ENCODE measurements around the gene FAM107B. TPM values are rescaled to one million over a fixed set of nuclear protein-coding genes. Genes with fewer than 3 reads are reported as not detected.

The FAM107B gene
- total and polyA plus RNA-seq, 2 donors (not counting 3 experiments of a cell fraction or from before 2014, with no cell fraction given) = 39.2 to 176 TPM

DNA sequence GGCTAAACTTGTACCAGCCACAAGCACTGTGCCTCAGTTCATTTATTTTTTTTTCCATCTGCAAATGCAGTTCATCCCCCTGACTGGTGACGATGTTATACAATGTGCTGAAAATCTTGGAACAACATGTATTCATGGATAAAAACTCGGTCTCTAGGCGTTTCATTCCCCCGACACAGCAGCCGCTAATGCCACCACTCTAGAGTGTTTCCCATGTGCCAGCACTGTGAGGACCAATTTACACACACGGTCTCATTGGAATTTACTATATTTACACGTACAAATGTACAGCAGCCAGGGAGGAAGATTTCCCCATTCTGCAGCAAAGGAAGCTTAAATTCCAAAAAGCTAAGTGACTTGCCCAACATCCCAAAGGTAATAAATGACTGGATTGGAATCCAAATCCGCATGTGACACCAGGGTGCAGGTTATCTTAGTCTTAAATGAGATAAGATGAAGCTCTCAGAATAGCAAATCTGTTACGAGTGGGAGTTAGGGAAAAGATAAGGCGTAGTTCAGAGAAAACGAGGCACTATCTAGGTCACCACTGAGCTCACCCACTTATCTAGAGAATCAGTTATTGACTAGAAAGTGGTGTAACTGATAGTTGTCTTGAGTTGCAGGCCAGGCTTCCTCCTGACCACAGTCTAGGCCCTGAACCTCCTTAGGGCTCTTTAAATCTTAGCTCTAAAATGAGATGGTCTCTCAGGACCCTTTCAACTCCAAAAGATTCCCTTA is 36.7 kb downstream of the FAM107B start:
- H3K9ac ChIP-seq (replicated peaks; ENCODE audit: extremely low read depth, insufficient read depth, low read length) = no peak overlapping the region
- no peaks in the 10 kb centered on the region for H3K9me3 ChIP-seq (replicated peaks; ENCODE audit: control insufficient read depth, insufficient read depth, low read length)
- BruUV-seq (replicated peaks) = no TSS peak
- no peak for DNase-seq (ENCODE audit: low read depth, low spot score)
- FAIRE-seq = no peak
- no peaks in the 10 kb centered on the region for H3K4me1 ChIP-seq (ENCODE audit: control insufficient read depth, extremely low read depth, insufficient read depth, low read length)
- no peaks in the 10 kb centered on the region for H3K36me3 ChIP-seq (ENCODE audit: control insufficient read depth in 2 of 2, extremely low read depth in 1 of 2, insufficient read depth in 2 of 2, low read length in 2 of 2)
- H3K4me2 ChIP-seq (ENCODE audit: insufficient read depth, low read length) = no peak overlapping the region
- dilution Hi-C loops (cut with MboI; ENCODE audit: extremely low pct_ligation_motif_present, low sequenced_read_pairs) = no loop called here
- TF ChIP-seq, protein P1, sequence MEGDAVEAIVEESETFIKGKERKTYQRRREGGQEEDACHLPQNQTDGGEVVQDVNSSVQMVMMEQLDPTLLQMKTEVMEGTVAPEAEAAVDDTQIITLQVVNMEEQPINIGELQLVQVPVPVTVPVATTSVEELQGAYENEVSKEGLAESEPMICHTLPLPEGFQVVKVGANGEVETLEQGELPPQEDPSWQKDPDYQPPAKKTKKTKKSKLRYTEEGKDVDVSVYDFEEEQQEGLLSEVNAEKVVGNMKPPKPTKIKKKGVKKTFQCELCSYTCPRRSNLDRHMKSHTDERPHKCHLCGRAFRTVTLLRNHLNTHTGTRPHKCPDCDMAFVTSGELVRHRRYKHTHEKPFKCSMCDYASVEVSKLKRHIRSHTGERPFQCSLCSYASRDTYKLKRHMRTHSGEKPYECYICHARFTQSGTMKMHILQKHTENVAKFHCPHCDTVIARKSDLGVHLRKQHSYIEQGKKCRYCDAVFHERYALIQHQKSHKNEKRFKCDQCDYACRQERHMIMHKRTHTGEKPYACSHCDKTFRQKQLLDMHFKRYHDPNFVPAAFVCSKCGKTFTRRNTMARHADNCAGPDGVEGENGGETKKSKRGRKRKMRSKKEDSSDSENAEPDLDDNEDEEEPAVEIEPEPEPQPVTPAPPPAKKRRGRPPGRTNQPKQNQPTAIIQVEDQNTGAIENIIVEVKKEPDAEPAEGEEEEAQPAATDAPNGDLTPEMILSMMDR (IDR thresholded peaks at IDR 0.05; ENCODE audit: extremely low read depth in 1 of 2, insufficient read depth in 1 of 2, low read depth in 1 of 2, low read length in 2 of 2) = no peak
- TF ChIP-seq MYC (IDR thresholded peaks at IDR 0.05; ENCODE audit: low read depth, low read length) = no peak
- TF ChIP-seq MAX (IDR thresholded peaks at IDR 0.05; ENCODE audit: insufficient read depth, insufficient read length) = no peak
- no peak for TF ChIP-seq GATA2 (IDR thresholded peaks at IDR 0.05; ENCODE audit: insufficient read depth, insufficient read length, low read depth, low read length)
- no peak for TF ChIP-seq POLR2A (IDR thresholded peaks at IDR 0.05; ENCODE audit: low read depth, low read length)
- no peak for TF ChIP-seq FOS (IDR thresholded peaks at IDR 0.05; ENCODE audit: borderline replicate concordance, insufficient read depth, low read length)
- no peak for TF ChIP-seq POLR2AphosphoS5 (IDR thresholded peaks at IDR 0.05; ENCODE audit: insufficient read depth, low read depth, low read length)
- no peak for TF ChIP-seq JUN (IDR thresholded peaks at IDR 0.05; ENCODE audit: borderline replicate concordance, insufficient read depth, insufficient read length, low read depth)
- no peak for TF ChIP-seq EZH2 (IDR thresholded peaks at IDR 0.05; ENCODE audit: borderline replicate concordance, low read depth, low read length, severe bottlenecking)
- H2AFZ ChIP-seq (ENCODE audit: low read depth, low read length) = no peak overlapping the region
- ChIA-PET POLR2A (interaction anchor here (0.6 kb wide), 1 partner anchor 703 kb away, joined by 3 read pairs; no protein-coding TSS in a partner anchor), CTCF (no interaction called here)
- no peaks in the 10 kb centered on the region for H4K20me1 ChIP-seq (replicated peaks; ENCODE audit: control insufficient read depth, extremely low read depth, insufficient read depth, low read length)
- no peaks in the 10 kb centered on the region for H3K79me2 ChIP-seq (ENCODE audit: control insufficient read depth, insufficient read depth, low read length)
- no peaks in the 10 kb centered on the region for H3K9me1 ChIP-seq (replicated peaks; ENCODE audit: control insufficient read depth, extremely low read depth, insufficient read depth, low read length)
- H3K27me3 ChIP-seq (ENCODE audit: control insufficient read depth in 2 of 2, insufficient read depth in 2 of 2, low read length in 2 of 2) = no peaks in the 10 kb centered on the region
- intact Hi-C loops (cut with micrococcal nuclease) = no loop called here
- H3K4me3 ChIP-seq (replicated peaks in 1 of 3; ENCODE audit: insufficient read depth in 1 of 3, low read depth in 1 of 3, low read length in 3 of 3) = no peak overlapping the region
- H3K27ac ChIP-seq (ENCODE audit: insufficient read depth, low read depth, low read length) = no peak overlapping the region

Data from endothelial cell of umbilical vein (primary cell).